GM18520 (cell line): ENCODE measurements around the gene ACOT7.
"Not testable (repeated sequence)": the region's sequence is repeated elsewhere in the genome, so short reads cannot be mapped to it uniquely, and the experiment has no call there.

ENCODE experiments used
- ATAC-seq: cut with Tn5 transposase; IDR thresholded peaks from one replicate; pipeline ENCODE4 v1.9.1; 2021; ENCODE audit not compliant: unreplicated experiment

ACOT7 gene

DNA sequence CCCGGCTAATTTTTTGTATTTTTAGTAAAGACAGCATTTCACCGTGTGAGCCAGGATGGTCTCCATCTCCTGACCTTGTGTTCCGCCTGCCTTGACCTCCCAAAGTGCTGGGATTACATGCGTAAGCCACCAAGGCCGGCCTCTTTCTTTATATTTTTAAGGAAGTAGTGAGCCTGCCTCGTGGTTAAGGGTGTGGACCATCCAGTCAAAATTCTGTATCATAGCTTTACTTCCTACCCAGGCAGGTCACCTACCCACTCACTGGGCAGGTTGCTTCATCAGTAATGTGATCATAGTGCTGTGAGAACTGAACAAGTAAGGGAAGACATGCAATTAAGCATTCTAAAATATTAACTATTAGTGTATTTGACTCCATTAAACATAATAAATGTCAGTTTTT lies 8.1 kb upstream of the ACOT7 start:
- ATAC-seq: no peak

DNA sequence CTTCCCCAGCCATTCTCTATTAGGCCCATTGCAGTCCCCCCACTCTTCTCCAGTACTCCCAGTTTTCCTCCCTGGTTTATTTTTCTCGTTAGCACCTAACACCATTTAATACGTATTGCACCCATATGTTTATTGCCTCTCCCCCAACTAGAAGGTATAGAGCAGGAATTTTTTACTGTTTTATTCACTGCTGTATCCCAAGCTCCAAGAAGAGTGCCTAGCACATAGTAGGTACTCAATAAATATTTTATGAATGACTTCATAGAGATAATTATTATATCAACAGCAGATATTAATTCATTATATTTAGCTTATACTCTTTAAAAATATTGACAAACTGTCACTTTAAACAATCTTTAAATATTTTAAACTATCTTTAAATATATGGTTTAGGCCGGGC lies 5.7 kb upstream of the ACOT7 start:
- no peak for ATAC-seq

DNA sequence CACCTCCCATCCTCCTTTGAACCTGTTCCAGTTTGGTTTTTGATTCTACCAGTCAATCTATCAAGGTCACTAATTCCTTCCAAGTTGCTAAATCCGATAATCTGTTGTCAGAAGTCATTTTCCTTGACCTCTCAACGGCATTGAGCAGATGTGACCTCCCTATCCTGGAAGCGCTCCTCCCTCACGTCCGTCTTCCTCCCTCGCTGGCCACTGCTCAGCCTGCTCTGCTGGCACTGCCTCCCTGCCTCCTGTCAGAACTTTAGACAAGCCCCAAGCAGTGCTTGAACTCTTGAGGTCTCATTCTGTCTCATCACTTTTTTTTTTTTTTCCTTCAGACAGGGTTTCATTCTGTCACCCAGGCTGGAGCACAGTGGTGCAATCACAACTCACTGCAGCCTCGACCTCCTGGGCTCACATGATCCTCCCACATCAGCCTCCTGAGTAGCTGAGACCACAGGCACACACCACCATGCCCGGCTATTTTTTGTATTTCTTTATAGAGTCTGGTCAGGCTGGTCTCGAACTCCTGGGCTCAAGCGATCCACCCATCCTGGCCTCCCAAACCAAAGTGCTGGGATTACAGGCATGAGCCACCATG lies 4.4 kb upstream of the ACOT7 start:
- ATAC-seq: no peak

DNA sequence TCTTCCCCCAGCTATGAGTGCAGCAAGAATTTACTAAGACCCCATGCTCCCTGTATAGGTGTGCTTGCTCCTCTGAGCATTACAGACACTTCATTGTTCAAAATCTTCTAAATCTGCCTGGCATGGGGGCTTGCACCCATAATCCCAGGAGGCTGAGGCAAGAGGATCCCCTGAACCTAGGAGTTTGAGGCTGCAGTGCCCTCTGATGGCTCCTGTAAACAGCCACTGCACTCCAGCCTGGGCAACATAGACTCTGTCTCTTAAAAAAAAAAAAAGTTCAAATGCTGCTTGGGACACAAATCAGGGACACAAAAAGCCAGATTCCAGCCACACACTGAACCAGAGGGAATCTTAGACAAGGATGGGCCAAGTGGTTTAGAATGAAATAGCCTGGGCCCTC lies 3.4 kb upstream of the ACOT7 start:
- ATAC-seq: no peak

DNA sequence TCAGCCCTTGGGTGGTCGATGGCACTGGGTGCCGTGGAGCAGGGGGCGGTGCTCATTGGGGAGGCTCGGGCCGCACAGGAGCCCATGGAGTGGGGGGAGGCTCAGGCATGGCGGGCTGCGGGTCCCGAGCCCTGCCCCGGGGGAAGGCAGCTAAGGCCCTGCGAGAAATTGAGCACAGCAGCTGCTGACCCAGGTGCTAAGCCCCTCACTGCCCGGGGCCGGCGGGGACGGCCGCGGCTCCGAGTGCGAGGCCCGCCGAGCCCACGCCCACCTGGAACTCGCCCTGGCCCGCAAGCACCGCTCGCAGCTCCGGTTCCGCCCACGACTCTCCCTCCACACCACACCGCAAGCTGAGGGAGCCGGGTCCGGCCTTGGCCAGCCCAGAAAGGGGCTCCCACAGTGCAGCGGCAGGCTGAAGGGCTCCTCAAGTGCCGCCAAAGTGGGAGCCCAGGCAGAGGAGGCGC lies 2.2 kb upstream of the ACOT7 start:
- ATAC-seq: not testable (repeated sequence)

DNA sequence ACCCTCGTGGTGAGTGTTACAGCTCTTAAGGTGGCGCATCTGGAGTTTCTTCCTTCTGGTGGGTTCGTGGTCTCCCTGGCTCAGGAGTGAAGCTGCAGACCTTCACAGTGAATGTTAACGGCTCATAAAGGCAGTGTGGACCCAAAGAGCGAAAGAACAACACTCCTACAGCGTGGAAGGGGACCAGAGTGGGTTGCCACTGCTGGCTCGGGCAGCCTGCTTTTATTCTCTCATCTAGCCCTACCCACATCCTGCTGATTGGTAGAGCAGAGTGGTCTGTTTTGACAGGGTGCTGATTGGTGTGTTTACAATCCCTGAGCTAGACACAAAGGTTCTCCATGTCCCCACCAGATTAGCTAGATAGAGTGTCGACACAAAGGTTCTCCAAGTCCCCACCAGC lies 1.6 kb upstream of the ACOT7 start:
- not testable (repeated sequence) for ATAC-seq

DNA sequence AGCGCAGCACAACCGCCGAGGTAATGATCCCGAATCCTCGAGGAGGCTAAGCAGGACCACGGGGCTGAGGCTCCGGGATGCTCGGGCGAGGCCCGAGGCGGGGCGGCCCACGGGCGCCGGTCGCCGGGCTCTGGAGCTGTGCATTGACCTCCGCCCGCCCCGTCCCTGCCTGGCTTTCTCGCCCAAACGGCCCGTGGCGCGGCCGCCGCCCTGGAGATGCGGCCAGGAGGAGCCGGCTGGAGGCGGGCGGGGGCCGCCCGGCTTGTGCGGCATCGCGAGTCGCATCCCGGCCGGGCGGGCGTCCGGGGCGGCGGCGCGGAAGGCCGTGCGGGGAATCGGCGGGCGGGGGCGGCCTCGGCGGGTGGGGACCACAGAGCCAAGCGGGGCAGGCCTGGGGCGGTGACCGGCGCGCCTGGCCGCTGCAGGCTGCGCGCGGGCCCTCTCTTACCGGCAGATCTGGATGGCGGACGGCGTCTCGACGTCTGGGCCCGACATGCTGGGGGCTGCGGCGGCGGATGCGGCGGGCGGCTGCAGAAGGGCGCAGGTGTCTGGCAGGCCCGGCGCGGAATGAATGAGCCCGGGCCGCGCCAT lies 663 bp downstream of the ACOT7 start:
- ATAC-seq: no peak

DNA sequence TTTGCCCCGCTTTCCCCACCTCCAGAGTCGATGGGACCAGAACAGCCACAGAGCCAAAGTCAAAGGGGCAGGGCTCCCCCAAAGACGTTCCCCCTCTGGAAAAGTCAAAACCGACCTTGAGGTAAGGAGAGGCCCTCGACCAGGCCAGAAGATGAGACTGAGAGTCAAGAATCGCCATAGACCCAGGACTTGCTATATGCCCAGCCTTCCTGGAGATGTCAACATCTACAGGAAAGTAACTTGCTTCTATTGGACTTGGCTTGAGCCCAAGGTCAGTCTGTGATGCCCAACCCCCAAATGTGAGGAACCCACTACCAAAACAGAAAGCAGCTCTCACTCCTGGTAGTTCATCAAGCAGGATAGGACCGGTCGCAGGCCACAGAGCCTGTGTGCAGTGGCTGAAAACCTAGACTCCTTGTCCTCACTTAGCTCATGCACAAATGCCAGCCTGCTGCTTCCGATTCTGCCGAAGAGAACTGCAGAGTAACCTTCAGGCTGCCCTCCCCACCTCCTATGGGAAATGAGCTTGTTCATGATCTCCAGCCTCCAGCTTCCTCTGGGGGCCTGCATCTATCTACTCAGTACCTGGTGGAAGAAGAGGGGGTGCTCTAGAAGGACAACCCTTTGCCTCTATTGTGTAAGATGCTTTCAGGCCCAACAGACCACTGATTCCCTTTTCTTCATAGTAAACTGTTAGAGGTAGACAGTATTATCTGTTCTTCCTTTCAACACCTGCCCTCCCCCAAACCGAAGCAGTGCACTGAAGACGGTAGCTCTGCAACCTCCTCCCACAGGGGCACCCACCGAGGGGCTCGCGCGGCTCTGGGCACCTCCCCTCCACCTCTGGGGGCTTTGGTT lies 1.4 kb downstream of the ACOT7 start:
- no peak for ATAC-seq

DNA sequence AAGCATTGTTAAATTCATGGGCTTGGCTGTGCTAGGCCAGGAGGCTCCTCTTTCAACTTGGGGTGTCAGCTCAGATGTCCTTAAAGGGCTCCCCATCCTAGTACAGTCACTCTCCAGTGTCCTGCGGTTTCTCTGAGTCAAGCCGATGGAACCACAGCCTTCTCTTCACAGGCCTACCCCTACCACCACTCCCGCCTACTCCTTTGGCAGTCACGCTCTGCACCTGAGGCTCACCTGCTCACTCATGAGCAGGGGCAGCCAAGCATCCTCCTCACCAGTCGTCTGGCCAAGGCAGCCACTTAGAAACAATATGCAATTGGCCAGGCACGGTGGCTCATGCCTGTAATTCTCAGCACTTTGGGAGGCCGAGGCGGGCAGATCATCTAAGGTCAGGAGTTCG lies 3.6 kb downstream of the ACOT7 start:
- no peak for ATAC-seq

DNA sequence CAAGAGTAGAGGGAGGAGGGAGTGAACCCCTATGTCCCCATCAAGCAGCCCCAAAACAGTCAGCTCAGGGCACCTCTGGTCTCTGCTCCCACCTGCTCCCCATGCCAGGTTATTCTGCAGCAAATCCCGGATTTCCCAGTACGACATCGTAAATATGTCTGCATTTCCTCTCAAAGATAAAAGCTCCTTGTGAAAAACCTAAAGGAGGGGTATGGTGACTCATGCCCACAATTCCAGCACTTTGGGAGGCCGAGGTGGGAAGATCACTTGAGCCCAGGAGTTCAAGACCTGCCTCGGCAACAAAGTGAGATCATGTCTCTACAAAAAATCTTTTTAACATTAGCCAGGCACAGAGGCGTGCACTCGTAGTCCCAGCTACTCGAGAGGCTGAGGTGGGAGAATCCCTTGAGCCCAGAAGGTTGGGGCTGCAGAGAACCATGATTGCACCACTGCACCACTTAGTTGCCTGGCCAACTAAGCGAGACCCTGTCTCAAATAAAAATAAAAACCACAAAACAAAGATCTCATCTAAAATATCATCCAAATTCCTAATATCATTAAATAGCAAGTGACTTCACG lies 7.1 kb downstream of the ACOT7 start:
- no peak for ATAC-seq

DNA sequence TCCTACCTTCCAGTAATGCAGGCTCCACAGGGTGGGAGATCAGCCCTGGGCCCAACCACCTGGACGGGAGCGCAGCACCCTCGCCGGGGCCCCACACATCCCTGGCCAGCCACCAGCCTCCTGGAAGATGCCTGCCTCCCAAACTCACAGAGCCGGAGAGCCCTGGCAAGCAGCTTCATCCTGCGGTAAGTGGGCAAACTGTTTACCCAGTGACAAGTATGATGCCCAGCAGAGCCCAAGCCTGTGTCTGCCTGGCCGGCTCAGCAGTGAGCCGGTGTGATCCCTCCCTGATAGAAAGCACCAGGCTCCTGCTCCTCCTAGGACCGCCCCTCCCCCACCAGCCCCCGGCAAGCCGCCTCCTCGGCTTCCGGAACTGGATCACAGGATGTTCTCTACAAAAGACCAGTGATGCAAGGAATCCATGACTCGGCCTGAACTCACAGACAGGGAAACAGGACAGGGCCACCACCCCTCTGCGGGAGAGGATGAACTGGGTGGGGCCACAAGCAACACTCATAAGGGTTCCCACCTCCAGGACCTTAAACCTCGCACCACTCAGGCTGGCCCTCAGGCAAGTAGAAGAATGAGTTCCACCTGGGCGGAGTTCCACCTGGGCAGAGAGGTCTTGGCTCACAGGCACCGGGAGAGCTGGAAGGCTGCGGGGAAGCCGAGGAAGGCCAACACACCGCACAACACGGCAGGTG lies 7.9 kb downstream of the ACOT7 start:
- no peak for ATAC-seq

DNA sequence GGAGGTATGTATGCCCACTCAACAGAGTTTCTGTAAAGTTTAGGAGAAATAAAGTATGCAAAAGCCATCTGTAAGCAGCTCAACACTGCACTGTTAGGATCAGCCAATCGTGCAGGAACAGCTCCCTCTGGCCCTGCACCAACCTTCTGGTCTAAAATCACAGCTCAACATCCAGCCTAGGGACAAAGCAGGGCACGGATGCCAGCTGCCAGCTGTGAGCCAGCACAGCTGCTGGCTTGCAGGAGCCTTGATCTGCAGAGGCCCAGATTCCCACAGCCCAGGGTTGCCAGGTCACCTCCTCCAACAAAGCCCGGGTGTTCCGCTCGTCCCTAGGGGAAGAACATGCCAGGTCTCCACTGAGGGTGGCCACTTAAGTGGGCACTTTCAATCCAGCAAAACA lies 8.6 kb downstream of the ACOT7 start:
- no peak for ATAC-seq

DNA sequence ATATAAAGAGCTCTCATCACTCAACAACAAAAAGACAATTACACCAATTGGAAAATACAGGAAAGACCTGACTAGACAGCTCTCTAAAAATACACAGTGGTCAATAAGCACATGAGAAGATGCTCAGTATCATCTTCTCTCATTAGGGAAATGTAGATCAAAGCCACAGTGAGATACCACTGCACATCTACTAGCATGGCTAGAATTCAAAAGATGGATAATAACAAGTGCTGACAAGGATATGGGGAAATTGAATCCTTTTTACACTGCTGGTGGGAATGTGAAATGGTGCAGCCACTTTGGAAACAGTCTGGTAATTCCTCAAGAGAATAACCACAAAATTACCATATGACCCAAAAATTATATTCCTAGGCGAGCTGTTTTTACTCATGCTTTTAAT lies 9.4 kb downstream of the ACOT7 start:
- ATAC-seq: no peak

DNA sequence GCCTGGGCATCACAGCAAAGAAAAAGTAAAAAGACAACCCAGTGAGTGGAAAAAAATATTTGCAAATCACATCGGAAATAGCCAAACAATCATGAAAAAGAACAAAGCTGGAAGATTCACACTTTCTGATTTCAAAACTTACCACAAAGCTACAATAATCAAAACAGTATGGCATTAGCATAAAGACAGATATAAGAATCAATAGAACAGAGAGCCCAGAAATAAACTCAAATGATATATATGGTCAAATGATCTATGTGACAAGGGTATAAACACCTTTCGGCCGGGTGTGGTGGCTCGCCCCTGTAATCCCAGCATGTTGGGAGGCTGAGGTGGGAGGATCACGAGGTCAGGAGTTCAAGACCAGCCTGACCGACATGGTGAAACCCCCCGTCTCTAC lies 13.5 kb downstream of the ACOT7 start:
- no peak for ATAC-seq

DNA sequence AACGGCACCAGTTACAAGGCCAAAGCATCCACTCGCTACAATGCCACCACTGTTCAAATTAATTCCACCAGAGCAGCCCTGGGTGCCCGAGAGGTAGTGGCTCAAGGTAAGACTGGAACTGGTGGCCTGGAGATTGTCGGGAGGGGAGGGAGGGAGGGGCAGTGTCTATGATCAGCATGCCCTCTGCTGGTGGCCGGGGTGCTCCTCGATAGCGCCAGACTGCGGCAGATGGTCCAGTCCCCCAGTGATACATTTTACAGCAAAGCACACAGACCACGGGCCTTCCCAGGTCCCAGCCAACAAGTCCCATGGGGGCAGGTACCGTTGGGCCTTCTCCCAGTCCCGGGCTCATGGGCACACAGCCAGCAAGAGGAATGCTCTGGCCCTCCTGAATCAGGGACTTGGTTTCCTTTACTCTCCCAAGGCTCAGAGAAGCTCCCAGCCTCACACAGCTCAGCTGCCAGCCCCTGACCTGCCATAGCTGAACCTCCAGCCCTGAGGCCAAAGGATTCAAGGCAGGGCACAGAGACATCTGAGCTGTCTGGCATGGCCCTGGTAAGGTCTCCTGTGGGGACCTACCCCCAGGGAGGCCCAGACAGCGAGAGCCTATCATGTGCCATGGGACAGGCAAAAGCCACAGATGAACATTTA lies 15.3 kb downstream of the ACOT7 start:
- no peak for ATAC-seq

DNA sequence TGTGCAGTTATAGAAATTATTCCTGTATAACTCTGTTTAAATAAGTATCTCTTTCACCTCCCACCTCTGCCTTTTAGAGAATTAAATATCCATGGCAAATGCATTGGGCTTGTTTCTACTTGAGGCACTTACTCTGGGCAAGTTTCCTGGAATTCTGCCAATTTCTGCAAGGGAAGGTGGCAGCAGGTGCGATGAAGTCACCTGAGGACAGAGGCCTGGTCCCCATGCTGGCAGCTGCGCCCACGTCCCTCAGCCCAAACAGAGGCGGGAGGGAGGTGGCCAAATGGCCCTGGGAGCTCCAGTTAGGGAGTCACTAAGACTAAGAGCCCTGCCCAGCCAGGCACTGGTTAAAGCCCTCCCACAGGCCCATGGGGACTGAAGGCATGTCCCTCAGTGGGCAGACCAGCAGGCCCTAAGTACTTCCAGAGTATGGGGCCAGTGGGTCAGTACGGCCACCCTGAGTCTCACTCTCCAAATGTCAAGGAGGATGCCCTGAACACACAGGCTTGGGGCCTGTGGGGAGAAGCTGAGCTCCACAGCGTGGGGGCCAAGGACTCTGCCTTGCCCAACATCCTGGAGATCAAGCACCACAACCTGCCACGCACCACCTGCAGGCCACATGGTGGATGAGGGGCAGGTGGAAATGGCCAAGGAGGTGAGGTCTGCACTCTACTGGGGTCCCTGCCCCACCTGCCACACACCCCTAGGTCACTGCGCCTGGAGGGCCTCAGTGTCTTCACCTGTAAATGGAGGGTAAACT lies 19.4 kb downstream of the ACOT7 start:
- no peak for ATAC-seq

DNA sequence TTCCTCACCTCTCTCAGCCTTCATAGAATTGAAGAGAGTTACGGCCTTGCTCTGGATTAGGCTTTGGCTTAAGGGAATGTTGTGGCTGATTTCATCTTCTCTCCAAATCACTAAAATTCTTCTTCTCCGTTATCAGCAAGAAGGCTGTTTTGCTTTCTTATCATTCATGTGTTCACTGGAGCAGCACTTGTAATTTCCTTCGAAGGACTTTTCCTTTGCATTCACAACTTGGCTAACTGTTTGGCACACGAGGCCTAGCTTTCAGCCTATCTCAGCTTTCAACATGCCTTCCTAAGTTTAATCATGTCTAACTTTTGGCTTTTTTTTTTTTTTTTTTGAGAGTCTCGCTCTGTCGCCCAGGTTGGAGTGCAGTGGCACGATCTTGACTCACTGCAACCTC lies 21.3 kb downstream of the ACOT7 start:
- not testable (repeated sequence) for ATAC-seq

DNA sequence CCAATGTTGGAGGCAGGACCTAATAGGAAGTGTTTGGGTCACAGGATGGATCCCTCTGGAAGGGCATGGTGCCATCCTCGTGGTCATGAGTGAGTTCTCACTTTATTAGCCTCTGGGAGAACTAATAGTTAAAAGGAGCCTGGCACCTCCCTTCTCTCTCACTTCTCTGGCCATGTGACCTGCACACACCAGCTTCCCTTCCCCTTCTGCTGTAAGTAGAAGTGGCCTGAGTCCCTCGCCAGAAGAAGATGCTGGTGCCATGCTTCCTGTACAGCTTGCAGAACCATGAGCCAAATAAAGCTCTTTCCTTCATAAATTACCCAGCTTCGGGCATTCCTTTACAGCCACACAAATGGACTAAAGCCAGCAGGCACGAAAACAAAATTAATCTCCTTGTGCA lies 23.6 kb downstream of the ACOT7 start:
- no peak for ATAC-seq

DNA sequence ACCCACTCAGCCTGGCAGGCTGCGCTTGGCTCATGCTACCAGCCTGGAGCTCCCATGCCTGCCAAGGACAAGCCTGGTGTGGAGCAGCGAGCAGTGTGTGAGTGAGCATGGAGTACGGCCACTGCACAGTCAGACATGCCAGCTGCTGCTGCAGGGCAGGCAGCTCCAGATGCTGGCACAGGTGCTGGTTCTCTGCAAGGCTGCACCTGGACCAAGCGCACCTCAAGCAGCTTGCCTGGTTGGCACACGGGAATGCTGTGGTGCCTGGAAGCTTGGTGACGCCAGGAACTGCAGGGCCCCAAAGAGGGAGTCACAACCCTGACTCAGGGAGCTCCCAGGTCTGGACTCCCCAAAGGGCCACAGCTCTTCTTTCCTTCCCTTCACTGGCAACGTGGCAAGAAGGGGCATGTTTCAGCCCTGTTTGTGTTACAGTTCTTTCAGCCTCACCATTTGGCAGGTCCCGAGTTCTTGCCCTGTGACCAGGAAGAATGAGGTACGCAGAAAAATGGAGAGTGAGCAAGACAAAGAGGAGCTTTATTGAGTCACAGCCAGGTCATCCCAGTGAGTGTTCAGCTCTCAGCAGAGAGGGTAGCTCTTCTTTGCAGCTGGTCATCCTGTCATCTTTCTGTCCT lies 26.1 kb downstream of the ACOT7 start:
- no peak for ATAC-seq

DNA sequence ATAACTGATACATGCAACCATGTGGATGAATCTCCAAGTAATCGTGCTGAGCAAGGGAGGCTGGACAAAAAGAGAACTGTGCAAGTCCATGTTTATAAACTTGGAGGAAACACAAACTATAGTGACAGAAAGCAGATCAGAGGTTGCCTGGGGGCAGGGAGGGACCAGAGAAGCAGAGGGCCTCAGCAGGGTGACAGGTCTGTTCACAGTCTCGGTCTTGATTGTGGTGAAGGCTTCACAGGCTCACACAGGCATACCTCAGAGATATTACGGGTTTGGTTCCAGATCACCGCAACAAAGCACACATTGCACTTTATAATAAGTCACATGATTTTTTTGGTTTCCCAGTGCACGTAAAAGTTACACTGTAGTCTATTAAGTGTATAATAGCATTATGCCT lies 28.5 kb downstream of the ACOT7 start:
- ATAC-seq: no peak
